HG03520 (cell line): ENCODE results near the gene MAGI2.
"Not testable (repeated sequence)": the region's sequence is repeated elsewhere in the genome, so short reads cannot be mapped to it uniquely, and the experiment has no call there.

Source experiments
- ATAC-seq: cut with Tn5 transposase; IDR thresholded peaks from one replicate; pipeline ENCODE4 v1.9.1; 2021; ENCODE audit warnings: mild to moderate bottlenecking, moderate library complexity; ENCODE audit not compliant: unreplicated experiment

The MAGI2 gene

DNA sequence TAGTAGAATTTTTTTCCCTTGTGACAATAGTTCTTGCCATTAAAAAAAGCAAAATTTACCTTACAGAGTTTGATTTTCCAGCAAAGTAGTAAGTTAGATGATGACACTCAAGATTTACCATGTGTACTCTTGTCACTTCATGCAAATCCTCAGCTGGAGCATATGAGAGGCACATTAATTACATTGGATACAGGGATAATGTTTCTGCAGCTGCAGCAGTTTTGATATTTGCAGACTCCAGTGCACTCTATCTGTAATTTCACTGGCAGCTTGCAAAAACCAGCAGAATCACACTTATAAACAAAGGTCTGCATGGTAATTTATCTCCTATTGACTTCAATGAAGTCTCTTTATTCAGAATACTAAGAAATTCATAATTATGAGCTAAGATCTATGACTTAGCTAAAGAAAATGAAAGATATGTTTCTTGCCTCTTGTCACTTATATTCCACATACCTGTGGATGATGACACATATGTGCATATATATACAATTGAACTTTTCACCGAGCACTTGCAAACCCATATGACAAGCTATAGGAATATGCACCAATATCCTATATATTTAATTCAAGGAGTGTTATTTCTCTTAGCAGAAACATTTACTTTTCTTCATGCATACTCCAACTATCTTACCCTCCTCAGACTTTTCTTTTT, 1124.3 kb downstream of the MAGI2 start:
- no peak for ATAC-seq

DNA sequence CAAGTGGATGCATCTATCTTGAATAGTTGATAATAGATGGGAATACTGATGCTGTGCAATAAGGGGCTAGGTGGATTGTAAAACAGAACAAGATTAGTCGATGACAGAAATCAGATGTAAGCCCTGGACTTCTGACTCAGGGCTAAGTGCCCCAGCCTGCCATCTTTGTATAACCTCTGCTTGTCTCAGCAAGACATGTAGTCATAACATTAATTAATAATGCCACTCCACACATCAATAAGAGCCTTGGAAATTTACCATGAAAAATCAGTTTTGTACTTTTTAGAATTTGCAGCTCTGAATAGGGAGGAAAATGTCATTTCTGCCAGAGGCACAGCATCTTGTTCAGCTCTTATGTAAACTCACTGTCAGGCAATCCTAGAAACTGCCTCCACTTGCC, 1125.7 kb downstream of the MAGI2 start:
- no peak for ATAC-seq

DNA sequence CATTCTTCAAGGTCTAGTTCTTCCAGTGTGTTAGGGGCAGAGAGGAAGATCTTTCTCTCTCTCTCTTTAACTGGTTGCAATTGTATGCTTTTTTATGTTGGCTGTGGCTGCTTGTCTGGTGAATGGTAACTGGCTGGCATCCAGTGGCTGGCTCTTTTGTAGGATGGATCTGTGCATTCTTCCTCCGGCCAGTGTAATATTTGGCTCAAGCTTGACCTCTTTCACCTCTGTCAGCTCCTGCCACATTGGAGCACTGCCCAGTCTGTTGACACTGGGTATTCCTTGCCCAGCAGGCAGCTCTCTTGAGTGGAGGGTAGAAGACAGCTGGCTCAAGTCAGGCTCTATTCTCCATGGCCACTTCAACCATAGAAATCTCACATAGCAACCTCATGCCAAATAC, 1126.6 kb downstream of the MAGI2 start:
- ATAC-seq, result no peak

DNA sequence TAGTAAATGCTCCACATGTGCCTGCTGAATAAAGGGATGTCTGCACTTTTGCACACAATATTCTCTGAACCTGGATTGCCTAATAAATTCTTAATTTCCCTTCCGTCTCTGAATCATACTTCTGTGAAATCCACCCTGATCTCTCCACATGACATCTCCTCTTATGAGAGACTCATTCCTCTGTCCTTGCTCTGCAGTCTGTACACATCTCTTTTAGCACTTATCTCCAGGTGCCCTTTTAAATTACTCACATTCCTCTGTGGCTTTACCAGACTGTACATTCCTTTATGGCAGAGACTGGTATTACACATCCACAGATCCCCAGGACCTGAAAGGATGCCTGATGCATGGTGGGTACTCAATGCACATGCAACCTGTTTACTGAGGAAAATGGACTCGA, 1127.3 kb downstream of the MAGI2 start:
- no peak for ATAC-seq

DNA sequence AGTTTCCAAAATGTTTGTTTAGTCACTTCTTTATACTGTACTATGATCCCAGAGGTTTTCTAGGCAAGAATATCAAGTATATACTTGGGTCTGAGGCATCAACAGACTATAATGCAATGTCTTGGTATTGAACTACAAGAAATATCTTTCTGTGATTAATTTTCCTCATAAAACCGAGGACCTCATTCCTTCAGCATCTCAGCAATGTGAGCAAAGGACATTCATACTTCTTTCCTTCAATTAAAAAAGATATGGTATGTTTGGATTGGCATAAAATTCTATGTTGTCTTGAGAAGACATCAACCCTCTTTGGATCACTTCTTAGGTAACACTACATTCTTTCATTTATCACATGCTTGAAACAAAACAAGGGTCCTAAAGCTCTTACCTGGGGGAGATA, 1130.3 kb downstream of the MAGI2 start:
- no peak for ATAC-seq

DNA sequence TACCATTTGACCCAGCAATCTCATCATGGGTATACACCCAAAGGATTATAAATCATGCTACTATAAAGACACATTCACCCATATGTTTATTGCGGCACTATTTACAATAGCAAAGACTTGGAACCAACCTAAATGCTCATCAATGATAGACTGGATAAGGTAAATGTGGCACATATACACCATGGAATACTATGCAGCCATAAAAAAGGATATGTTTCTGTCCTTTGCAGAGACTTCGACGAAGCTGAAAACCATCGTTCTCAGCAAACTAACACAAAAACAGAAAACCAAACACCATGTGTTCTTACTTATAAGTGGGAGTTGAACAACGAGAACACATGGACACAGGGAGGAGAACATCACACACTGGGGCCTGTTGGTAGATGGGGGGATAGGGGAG, 1131.2 kb downstream of the MAGI2 start:
- ATAC-seq, result not testable (repeated sequence)

DNA sequence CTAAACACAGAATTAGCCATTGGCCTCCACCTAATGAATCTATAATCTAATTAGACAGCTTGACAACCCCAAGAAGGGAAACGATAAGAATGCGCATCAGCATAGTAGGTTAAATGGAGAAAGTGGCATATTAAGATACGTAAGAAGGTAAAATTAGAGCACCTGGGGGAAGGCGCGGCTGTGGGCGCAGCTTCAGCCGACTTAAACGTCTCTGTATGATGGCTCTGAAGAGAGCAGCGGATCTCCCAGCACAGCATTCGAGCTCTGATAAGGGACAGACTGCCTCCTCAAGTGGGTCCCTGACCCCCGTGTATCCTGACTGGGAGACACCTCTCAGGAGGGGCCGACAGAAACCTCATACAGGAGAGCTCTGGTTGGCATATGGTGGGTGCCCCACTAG, 1136.1 kb downstream of the MAGI2 start:
- no peak for ATAC-seq

DNA sequence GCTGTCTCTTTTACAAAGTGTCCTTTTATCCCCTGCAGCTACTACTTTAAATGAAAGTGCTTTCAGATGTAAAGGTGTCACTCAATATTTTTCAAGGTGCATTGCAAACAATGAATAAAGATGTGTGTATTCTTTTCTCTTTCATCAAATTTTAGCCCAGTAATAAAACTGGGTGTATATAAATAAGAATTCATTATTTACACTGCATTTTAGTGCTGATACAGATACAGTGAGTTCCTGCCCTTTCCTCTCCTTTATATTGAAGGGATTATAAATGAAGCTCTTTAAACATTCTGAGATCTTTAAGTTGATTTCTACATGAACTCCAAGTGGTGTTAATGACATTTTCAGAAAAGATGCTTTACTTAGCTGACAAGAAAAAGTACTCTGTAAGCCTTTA, 1137.4 kb downstream of the MAGI2 start:
- ATAC-seq, result no peak

DNA sequence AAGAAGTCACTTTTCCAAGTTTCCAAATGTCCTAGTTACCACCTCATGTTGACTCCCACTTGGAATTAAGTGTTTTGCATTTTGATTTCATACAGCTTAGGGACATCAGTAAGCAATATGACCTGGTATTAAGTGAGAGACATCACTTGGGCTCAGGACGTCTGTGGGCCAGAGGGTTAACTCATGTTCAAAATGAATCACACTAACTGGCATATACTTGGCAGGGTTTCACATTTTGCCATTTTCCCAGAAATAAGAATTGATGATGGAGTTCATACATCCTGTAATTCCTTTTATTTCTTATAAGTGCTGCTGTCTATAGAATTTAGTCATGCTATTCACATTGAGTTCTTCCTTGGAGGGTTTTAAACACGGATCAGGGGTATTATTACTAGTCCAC, 1138.3 kb downstream of the MAGI2 start:
- ATAC-seq, result no peak

DNA sequence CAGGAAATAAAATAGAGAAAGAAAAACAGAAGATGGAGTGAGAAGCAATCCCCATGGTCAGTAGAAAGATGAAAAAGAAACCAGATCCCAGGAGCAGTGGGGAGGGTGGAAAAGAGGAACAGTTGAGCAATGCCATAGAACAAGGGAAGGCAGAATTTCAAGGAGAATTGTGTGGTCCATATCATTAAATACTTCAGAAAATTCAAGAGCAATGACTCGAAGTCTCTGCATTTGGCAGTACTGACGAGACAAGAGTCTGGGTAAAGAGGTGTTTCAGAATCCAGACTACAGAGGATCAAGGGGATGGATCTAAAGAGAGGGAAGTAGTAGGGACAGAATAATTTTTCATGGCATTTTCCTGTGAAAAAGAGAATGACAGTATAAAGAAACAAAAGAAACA, 1142.3 kb downstream of the MAGI2 start:
- no peak for ATAC-seq

DNA sequence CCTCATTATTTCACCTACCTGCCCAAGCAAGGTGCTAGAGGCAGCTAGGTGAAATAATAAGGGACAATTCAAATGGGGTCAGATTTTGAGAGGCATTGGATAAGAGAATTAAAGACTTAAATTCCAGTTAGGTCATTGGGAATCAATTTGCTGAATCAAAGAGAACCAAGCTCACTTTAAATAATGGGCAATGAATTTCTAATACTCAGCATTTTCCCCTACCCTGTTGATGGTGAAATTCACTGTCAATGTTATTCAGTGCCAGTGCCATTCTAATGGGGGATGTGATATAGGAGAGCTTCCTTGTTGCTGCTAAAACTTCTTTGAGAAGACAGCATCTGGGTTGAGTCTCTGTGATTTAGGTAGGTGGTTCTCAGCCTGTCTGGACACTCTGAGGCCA, 1145.6 kb downstream of the MAGI2 start:
- ATAC-seq, result no peak

DNA sequence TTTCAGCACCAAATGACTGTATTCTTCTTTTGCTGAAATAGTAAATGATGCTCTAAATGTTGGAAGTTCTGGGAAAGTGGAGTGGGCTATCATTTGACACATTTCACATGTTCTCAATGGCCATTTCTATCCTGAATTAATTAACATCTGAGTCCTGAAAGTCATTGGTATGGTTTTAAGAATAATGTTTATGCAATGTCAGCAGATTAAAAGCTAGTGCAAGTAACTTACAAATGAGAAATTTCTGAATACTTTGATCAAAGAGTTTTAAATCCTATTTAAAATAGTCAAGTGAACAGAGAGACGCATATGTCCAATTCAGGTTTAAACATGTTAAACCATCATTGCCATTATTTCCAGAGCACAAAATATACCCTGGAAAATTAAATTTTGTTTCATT, 1146.8 kb downstream of the MAGI2 start:
- no peak for ATAC-seq

DNA sequence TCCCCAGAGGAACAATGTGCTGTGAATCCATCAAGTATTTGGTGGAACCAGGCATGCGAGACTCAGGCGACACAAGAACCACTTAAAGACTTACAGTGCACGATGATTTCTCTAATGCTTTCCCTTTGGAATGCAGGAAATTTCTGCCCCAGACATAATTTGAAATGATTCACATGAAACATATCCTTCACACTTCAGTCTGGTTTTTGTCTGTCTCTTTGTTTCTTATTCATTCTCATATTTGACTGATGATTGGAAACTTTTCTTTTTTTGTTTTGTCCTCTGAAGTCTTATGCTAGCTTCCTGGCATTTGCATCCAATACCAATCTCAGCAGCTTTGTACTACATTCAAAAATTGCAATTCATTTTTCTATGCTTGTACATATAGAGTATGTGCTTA, 1152.1 kb downstream of the MAGI2 start:
- ATAC-seq, result no peak

DNA sequence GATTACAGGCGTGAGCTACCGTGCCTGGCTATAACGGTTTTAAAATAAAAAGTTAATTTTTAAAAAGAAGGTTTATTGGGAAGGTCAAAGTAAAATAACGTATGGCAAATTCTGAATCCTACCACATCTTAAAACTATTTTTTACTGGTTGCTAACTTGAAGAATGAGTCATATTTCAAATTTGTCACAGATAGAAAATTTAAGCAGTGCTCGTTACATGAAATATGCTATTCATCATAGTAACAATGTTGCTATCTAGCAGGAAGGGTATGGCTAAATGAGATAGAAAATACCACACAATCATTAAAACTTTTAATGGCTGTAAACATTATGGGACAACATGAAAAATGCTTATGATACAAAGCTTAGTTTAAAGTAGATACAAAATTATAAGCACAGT, 1154.4 kb downstream of the MAGI2 start:
- no peak for ATAC-seq

DNA sequence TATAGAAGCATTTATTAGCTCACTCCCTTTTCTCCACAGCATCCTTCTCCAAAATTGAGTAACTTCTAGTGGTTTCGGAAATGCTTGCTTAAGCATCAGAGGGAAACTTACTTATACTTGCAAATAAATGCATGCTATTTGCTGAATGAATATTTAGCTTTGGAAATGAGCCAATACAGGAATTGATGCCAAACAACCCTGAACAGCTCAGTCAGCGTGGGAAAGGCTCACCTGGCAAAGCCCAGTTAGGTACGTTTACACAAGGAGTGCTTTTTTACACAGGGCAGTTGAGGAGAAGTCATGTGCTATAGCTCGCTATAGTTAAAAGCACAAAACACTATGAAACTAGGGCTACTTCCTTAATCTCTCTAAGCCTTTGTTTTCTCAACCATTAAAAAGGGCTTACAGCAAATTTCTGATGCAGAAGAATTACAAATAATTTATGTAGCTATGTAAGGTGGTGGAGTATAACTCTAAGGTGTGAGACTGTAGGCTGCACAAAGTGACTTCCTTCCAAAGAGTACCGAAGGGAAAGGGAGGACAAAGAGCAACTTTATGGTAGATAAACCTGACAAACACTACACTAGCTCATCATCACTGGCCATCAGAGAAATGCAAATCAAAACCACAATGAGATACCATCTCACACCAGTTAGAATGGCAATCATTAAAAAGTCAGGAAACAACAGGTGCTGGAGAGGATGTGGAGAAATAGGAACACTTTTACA, 1156.7 kb downstream of the MAGI2 start:
- ATAC-seq, result no peak

DNA sequence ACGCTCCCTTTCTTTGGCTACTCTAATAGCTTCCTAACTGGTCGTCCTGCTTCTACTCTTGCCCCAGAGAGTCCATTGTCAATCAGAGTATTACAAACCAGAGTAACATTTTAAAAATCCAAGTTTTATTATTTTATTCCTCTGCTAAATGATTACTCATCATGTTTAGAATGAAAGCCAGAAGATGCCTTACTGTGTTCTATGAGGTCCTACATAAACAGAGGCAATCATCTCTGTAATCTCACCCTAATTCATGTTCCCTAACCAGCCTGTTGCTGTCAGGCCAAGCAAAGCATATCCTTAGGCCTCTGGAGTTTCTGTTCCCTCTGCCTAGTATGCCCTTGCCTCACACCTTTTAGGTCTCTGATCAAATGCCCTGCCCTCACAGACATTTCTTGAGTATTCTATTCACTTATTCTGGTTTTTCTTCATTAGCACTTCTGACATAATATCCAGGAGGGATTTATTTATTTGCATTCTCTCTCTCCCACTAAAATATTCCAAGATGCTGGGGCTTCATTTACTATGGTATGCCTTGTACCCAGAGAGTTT, 1157.3 kb downstream of the MAGI2 start:
- ATAC-seq, result no peak

DNA sequence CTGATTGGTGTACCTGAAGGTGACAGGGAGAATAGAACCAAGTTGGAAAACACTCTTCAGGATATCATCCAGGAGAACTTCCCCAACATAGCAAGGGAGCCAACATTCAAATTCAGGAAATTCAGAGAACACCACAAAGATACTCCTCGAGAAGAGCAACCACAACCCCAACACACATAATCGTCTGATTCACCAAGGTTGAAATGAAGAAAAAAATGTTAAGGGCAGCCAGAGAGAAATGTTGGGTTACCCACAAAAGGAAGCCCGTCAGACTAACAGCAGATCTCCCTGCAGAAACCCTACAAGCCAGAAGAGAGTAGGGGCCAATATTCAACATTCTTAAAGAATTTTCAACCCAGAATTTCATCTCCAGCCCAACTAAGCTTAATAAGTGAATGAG, 1164.0 kb downstream of the MAGI2 start:
- not testable (repeated sequence) for ATAC-seq

DNA sequence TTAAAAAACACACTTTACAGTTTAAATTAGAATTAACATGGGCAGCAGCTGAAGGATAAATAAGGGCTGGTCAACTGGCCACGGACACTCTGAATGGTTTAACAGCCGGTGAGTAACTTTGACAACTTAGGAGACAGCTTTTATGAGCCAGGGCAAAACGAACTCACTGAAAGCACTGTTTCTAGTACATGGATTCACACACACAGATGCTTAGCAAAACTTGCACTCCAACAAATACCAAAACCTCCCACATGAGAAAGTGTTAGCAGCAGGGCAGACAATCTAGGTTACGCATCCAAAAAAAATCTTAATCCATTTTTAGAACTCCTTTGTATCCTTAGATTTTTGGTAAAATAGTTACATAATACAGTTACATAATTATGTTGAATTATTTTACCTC, 1168.5 kb downstream of the MAGI2 start:
- ATAC-seq, result no peak

DNA sequence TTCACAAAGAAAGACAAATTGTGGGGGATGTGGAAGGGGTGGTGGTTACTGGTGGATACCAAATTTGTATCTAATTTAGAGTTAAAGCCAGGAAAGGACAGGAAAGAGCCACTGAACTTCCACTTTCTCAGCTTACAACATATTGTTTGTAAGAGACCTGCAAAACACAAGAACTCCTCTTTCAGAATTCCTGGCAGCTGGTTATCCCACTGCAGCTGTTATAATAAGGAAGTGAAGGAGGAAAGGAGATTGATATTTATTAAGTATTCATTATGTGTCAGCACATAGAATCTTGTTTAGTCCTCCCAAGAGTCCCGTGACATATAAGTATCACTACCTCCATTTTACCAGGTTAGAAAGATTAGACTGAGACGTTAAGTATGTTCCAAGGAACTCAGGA, 1173.2 kb downstream of the MAGI2 start:
- ATAC-seq, result no peak

DNA sequence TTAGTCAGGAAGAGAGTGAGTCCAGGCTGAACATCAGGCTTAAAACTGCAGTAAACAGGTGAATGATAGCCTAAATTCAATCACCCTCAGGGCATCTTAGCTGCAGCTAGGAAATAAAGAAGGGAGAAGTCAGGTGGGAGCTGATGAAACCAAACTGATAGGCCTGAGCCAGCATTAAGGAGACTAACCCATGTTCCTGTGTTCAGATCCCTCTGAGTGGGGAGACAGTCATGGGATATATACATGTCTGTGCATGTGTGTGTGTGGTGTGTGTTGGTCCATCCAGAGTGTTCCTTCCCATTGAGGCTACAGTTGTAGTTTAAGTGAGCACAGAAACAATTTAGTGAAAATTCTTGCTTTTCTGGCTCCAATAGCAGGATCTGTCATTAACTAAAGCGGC, 1174.0 kb downstream of the MAGI2 start:
- no peak for ATAC-seq

DNA sequence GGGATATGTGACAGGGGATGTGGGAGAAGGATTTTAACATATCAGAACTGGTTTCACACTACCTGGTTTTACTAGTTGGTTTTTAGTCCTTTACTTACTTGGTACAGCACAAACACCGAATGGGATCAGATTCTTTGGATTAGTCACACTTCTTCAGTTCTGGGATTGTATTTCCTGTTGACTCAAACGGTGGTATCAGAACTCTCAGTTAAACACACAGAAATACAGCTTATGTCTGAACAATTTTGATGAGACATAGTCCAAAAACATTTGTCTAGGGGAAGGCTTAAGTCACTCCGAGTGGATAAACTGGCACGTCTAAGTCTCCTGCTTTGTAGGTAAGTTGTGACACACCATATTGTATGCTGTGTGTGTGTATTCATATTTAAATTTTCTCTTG, 1174.4 kb downstream of the MAGI2 start:
- no peak for ATAC-seq

DNA sequence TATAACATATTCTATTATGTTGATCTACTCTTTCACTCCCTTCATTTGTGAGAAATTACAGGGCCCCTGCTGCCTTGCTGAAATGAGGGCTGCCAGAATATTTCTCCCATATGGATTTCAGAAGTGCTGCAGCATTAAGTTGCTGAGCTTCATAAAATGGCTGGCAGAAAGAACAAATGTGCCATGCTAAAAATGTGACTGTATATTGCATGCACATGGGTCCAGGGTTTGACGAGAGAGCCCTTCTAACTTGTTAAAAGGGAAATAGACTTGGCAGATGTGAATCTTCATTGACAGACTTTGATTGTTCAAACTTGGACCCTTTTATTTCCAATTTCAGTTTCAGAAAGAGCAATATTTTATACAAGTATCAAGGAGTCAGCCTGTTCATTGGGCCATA, 1186.3 kb downstream of the MAGI2 start:
- ATAC-seq, result no peak

DNA sequence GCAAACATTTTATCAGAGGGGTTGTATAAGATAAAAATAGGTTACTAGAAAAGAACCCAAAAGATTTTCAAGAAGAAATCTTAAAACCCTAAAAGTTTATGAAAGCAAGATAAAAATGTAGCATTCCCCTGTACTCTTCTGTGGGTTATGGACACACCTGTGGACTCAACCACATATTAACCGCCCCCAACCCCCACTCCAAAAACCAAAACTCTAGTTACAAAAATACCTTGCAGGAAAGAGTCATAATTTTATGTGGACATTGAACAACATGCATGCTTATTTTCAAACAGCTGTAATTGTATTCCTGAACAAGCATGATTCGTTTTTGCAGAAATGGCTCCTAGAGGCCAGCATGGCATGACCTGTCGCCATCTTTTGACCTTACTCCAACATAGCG, 1188.0 kb downstream of the MAGI2 start:
- no peak for ATAC-seq
